ENCODE results near the gene SSTR5. TPM values are rescaled to one million over a fixed set of nuclear protein-coding genes. Genes with fewer than 3 reads are reported as not detected.

SSTR5 gene
- total and polyA plus RNA-seq, 8 donors: 0.11 TPM; not detected in 7

GRCh38 chr16:1120577-1120941, 48.0 kb downstream of the SSTR5 start:
- DNase-seq (no peak), ATAC-seq (no peak)
- TF ChIP-seq CTCF (IDR thresholded peaks at IDR 0.05): no peak
- Histone ChIP-seq H3K27ac (no peak overlapping the region), H3K4me3 (no peak overlapping the region), H3K9me3 (no peaks in the 10 kb centered on the region), H3K27me3 (peaks cover 0 to 99% of the 10 kb centered on the region in 2 donors), H3K4me1 (no peaks in the 10 kb centered on the region), H3K36me3 (no peaks in the 10 kb centered on the region)
- intact Hi-C loops (cut with DNase I): no loop called here

- H3K36me3 ChIP-seq: no peaks in the 10 kb centered on the region
- intact Hi-C loops (cut with DNase I): no loop called here
- TF ChIP-seq CTCF (IDR thresholded peaks at IDR 0.05): no peak
Measured at GRCh38 chr16:1121009-1121408, 48.5 kb downstream of the SSTR5 start.

GRCh38 chr16:1121601-1122397, 49.3 kb downstream of the SSTR5 start:
- Histone ChIP-seq H3K4me3 (no peak overlapping the region), H3K27ac (no peak overlapping the region), H3K27me3 (peaks cover 0 to 99% of the 10 kb centered on the region in 2 donors), H3K4me1 (no peaks in the 10 kb centered on the region), H3K36me3 (no peaks in the 10 kb centered on the region), H3K9me3 (no peaks in the 10 kb centered on the region)
- no peak for DNase-seq
- no peak for ATAC-seq
- intact Hi-C loops (cut with DNase I): no loop called here
- no peak for TF ChIP-seq CTCF (IDR thresholded peaks at IDR 0.05)

More at GRCh38 chr16:1121009-1121408, 48.5 kb downstream of the SSTR5 start:
- Histone ChIP-seq H3K4me1 (no peaks in the 10 kb centered on the region), H3K27ac (no peak overlapping the region), H3K27me3 (peaks cover 0 to 99% of the 10 kb centered on the region in 2 donors), H3K9me3 (no peaks in the 10 kb centered on the region), H3K4me3 (no peak overlapping the region)
- ATAC-seq: no peak
- no peak for DNase-seq

- no peak for TF ChIP-seq CTCF (IDR thresholded peaks at IDR 0.05)
- Histone ChIP-seq H3K9me3 (no peaks in the 10 kb centered on the region), H3K36me3 (no peaks in the 10 kb centered on the region), H3K27ac (no peak overlapping the region), H3K27me3 (peaks cover 0 to 99% of the 10 kb centered on the region in 2 donors), H3K4me1 (no peaks in the 10 kb centered on the region), H3K4me3 (no peak overlapping the region)
- DNase-seq: no peak
- intact Hi-C loops (cut with DNase I): no loop called here
- no peak for ATAC-seq
Measured at GRCh38 chr16:1122398-1122765, 49.8 kb downstream of the SSTR5 start.

GRCh38 chr16:1123525-1124230, 51.1 kb downstream of the SSTR5 start:
- intact Hi-C loops (cut with DNase I): no loop called here
- no peaks in the 10 kb centered on the region for H3K36me3 ChIP-seq
- DNase-seq: no peak
- H3K4me1 ChIP-seq: no peaks in the 10 kb centered on the region
- H3K27me3 ChIP-seq: peaks cover 0 to 97% of the 10 kb centered on the region in 2 donors
- TF ChIP-seq CTCF (IDR thresholded peaks at IDR 0.05): no peak
- H3K9me3 ChIP-seq: no peaks in the 10 kb centered on the region
- no peak overlapping the region for H3K4me3 ChIP-seq
- ATAC-seq: no peak
- H3K27ac ChIP-seq: no peak overlapping the region
